T-cell (primary cell): Measurements from ENCODE around the gene ISCU. TPM values are rescaled to one million over a fixed set of nuclear protein-coding genes. Genes with fewer than 3 reads are reported as not detected.
"Not testable (repeated sequence)": the region's sequence is repeated elsewhere in the genome, so short reads cannot be mapped to it uniquely, and the experiment has no call there.

Experiments
- ATAC-seq, 4 experiments: fragments of 200-7000 bp in 3 of 4; fragments of 150-1000 bp in 1 of 4; cut with Tn5 transposase; replicated peaks in 1 of 4; 1 replicate in 3 of 4; 2 replicates in 1 of 4; pipeline ENCODE4 v1.10.0; 2021; ENCODE audit warnings: moderate library complexity in 3 of 4, mild to moderate bottlenecking in 2 of 4, moderate number of reproducible peaks in 1 of 4
- CTCF ChIA-PET, 2 donors: fragments of 300-600 bp; sonication (Branson Sonifier 250); formaldehyde crosslinking; loops; one replicate each; lab custom pipeline; 2022; ENCODE audit warnings: antibody characterized with exemption in 2 of 2; lab: Charles Lee
- POLR2A ChIA-PET, 2 donors: fragments of 300-600 bp; sonication (Branson Sonifier 250); formaldehyde crosslinking; loops; one replicate each; lab custom pipeline; 2022; ENCODE audit warnings: antibody characterized with exemption in 2 of 2; lab: Charles Lee
- DNase-seq, 35 experiments: peaks; one replicate each; pipeline versions ENCODE4 v3.0.0 to v3.0.0-alpha.2; 2013 to 2023
- H3K27ac ChIP-seq: one replicate; pipeline ENCODE4 v1.5.1; 2013; ENCODE audit warnings: low read length
- H3K27me3 ChIP-seq, 2 experiments: replicated peaks in 1 of 2; 1 replicate in 1 of 2; 2 replicates in 1 of 2; pipeline versions ENCODE4 v1.6.1 to v1.7.0; 2013; ENCODE audit warnings: low read length in 1 of 2, mixed read lengths in 1 of 2; ENCODE audit not compliant: control insufficient read depth in 2 of 2, insufficient read depth in 2 of 2; ENCODE audit errors: extremely low read depth in 1 of 2
- H3K36me3 ChIP-seq, 2 donors: 1 replicate in 1 of 2; 2 replicates in 1 of 2; pipeline versions ENCODE4 v1.6.1 to v1.7.0; 2013; ENCODE audit warnings: low read length in 1 of 2; ENCODE audit not compliant: control insufficient read depth in 2 of 2, insufficient read depth in 1 of 2; ENCODE audit errors: extremely low read depth in 1 of 2
- H3K4me1 ChIP-seq, 2 experiments: 1 replicate in 1 of 2; 2 replicates in 1 of 2; pipeline versions ENCODE4 v1.6.1 to v1.7.0; 2013; ENCODE audit warnings: low read length in 2 of 2, mixed read lengths in 1 of 2; ENCODE audit not compliant: insufficient read depth in 2 of 2, control insufficient read depth in 1 of 2; ENCODE audit errors: extremely low read depth in 1 of 2
- H3K4me3 ChIP-seq, 2 donors: 1 replicate in 1 of 2; 2 replicates in 1 of 2; pipeline versions ENCODE4 v1.5.1 to v1.7.0; 2013; ENCODE audit warnings: mild to moderate bottlenecking in 2 of 2, low read length in 1 of 2, moderate library complexity in 1 of 2; ENCODE audit not compliant: control insufficient read depth in 1 of 2; ENCODE audit errors: extremely low read depth in 1 of 2
- H3K9me3 ChIP-seq: 2 replicates; pipeline ENCODE4 v1.7.0; 2013
- H3K27ac Mint-ChIP-seq, 2 donors: one replicate each; pipeline ENCODE4 v1.8.0; 2020 to 2021; ENCODE audit warnings: mild to moderate bottlenecking in 2 of 2, mixed read lengths in 2 of 2
- H3K27me3 Mint-ChIP-seq, 2 donors: one replicate each; pipeline ENCODE4 v1.8.0; 2021 to 2022; ENCODE audit warnings: mixed read lengths in 2 of 2
- H3K36me3 Mint-ChIP-seq: one replicate; pipeline ENCODE4 v1.8.0; 2021; ENCODE audit warnings: mixed read lengths
- H3K4me1 Mint-ChIP-seq, 3 donors: one replicate each; pipeline ENCODE4 v1.8.0; 2020 to 2022; ENCODE audit warnings: mixed read lengths in 3 of 3, mild to moderate bottlenecking in 1 of 3
- H3K4me3 Mint-ChIP-seq, 3 donors: one replicate each; pipeline ENCODE4 v1.8.0; 2020 to 2022; ENCODE audit warnings: mild to moderate bottlenecking in 3 of 3, mixed read lengths in 3 of 3, moderate library complexity in 3 of 3
- H3K9me3 Mint-ChIP-seq, 3 donors: one replicate each; pipeline ENCODE4 v1.8.0; 2020 to 2022; ENCODE audit warnings: mixed read lengths in 3 of 3
- WGBS: methylation state at CpG from one replicate; pipeline ENCODE4 v1.1.5; 2013; ENCODE audit warnings: missing lambda C conversion rate; ENCODE audit not compliant: insufficient coverage; 5-methylcytosine and 5-hydroxymethylcytosine counted together
- total RNA-seq, 35 experiments: library from RNA in 6 of 35; stranded (reverse) in 6 of 35; fragments of 120-200 nt in 1 of 35; gene quantifications; one replicate each; pipeline versions ENCODE4 v1.2.1 to v1.2.4 and lab custom pipeline; 2013 to 2026

The ISCU gene
- total RNA-seq, 5 donors from 2014 or later (not counting 1 experiment from before 2014, with no cell fraction given), result 108 to 190 (median 130) TPM

DNA sequence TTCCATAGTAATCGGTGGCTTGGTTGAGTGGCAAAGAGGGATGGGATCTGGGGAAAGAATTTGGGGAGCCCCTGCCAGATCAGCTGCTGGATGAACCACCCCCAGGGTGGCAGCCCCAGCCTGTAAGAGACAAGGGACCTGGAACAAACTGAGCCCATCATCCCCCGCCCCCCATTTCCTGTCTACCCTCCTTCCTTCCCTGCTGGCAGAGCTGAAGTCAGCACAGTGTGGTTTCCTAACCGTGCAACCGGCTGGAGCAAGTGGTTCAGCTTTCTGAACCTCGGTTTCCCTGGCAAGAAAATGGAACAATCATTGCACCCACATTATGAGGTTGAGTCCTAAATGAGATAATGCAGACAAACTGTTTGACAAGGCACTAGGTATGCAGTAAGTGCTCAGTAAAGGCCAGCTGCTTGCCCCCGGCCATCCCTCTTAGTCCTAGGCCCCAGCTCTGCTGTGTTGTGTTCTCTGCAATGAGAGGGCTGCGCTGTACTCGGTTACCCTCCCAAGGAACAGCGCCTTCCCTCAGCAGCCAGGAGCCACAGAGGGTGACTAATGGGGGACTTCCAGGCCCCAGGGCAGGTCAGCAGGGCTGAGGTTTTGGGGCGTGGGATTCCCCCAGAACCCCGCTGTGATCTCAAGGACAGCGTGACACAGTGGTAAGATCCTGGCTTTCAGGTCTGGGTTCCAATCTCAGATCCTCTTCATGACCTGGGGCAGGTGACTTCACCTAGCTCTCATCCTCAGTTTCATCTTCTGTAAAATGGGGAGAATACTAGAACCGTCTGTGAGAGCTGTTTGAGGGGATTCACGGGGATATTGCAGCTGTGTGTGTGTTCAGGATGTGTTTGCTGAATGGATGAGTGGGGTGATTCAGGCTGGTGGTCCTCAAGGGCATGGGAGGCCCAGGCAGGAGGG lies 54.8 kb downstream of the ISCU start:
- Histone ChIP-seq H3K27me3 (no peaks in the 10 kb centered on the region), H3K4me3 (no peak overlapping the region), H3K27ac (peak overlapping the region; percentile 86), H3K4me1 (peaks cover 19 to 42% of the 10 kb centered on the region in 2 experiments), H3K9me3 (no peaks in the 10 kb centered on the region), H3K36me3 (peaks cover 10 to 25% of the 10 kb centered on the region in 2 donors)
- DNase-seq (peak in 33 of 35 experiments; percentile 52 to 89 (median 70)), ATAC-seq (peak; percentile 61 to 84 (median 65))
- Mint-ChIP-seq H3K4me3 (peak overlapping the region; percentile 46 to 69 (median 59)), H3K9me3 (peaks cover 0 to 6% (median 0%) of the 10 kb centered on the region in 3 donors), H3K27me3 (no peaks in the 10 kb centered on the region), H3K36me3 (peaks cover 30% of the 10 kb centered on the region), H3K27ac (peak overlapping the region; percentile 96 to 97), H3K4me1 (peaks cover 53 to 78% (median 59%) of the 10 kb centered on the region in 3 donors)
- WGBS, result 17% methylated on average over 12 of the region's 14 CpGs
- ChIA-PET POLR2A (interaction anchor here (0.6 to 2.1 kb wide), 11 partner anchors 10 to 57 kb away, joined by 3 to 13 read pairs (median 4); partner anchors contain the start of genes ISCU (in 2 of the 2), SART3 (in 1 of the 2) and SELPLG (in 1 of the 2)), CTCF (interaction anchor here (0.7 to 5.0 kb wide), 22 partner anchors 10 to 221 kb away, joined by 3 to 140 read pairs (median 5); partner anchors contain the start of genes ISCU (in 2 of the 2), SART3 (in 1 of the 2) and SELPLG (in 1 of the 2))

DNA sequence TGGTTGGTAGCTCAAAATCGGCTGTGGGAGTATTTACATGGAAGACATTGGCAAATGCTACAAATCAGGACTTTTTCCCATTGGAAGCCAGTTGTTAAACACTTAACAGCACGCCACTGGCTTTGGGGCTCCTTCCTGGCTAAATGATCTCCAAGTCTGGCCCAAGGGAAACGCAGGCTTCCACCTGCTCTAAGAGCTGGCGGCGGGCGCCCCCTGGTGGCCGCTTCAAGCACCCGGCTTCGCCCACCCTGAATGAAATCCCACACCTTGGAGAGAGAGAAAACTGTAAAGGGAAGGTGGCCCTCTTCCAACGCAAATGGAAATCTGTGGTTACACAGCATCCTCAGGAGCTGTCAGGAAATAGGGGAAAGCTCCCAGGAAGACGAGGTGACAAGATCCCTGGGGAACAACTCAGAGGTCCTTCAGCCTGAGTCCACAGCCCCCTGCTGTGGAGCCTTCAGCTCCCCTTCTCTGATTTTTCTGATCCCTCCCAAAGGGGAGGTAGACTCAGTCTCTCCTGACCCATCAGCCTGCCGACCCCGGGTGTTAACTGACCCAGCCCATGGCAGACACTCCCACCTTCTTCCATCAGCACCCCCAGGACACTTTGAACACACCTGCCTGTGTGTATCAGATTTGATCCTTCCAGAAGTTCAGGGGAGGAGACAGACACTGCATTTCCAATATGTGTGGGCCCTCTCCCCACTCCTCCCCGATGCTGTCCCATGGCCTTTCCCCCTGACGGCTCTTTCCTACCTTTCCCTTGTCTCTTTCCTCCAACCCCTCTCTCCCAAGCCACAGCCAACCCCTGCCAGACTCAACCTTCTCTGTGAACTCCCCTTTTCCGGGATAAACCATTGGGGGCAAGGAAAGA lies 55.9 kb downstream of the ISCU start:
- DNase-seq (peak in 34 of 35 experiments; percentile 49 to 89 (median 70)), ATAC-seq (peak; percentile 57 to 69 (median 62))
- H3K4me3 Mint-ChIP-seq, result peak overlapping the region in 2 of 3 donors; percentile 2 to 69
- peaks cover 35% of the 10 kb centered on the region for H3K36me3 Mint-ChIP-seq
- CTCF ChIA-PET, result interaction anchor here (0.6 to 5.0 kb wide), 31 partner anchors 9 to 1070 kb away, joined by 3 to 140 read pairs (median 5); partner anchors contain the start of genes ISCU (in 2 of the 2), SART3 (in 1 of the 2) and SELPLG (in 1 of the 2)
- Histone ChIP-seq H3K27ac (peak overlapping the region; percentile 86), H3K36me3 (peaks cover 18 to 36% of the 10 kb centered on the region in 2 donors), H3K9me3 (no peaks in the 10 kb centered on the region), H3K4me3 (no peak overlapping the region), H3K27me3 (no peaks in the 10 kb centered on the region), H3K4me1 (peaks cover 22 to 53% of the 10 kb centered on the region in 2 experiments)
- POLR2A ChIA-PET, result interaction anchor here (0.5 to 2.1 kb wide), 14 partner anchors 8 to 232 kb away, joined by 3 to 13 read pairs (median 3); partner anchors contain the start of genes ISCU (in 2 of the 2), SART3 (in 1 of the 2) and SELPLG (in 1 of the 2)
- H3K9me3 Mint-ChIP-seq, result peaks cover 0 to 6% (median 0%) of the 10 kb centered on the region in 3 donors
- peaks cover 62 to 84% (median 66%) of the 10 kb centered on the region in 3 donors for H3K4me1 Mint-ChIP-seq
- no peaks in the 10 kb centered on the region for H3K27me3 Mint-ChIP-seq
- 22% methylated on average over 6 of the region's 16 CpGs for WGBS
- peak overlapping the region; percentile 86 to 87 for H3K27ac Mint-ChIP-seq

DNA sequence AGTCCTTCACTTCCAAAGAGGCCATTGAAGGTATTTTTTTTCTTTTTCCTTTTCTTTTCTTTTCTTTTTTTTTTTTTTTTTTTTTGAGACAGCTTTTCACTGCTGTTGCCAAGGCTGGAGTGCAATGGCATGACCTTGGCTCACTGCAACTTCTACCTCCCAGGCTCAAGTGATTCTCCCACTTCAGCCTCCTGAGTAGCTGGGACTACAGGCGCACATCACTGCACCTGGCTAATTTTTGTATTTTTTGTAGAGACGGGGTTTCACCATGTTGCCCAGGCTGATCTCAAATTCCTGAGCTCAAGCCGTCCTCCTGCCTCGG lies 56.5 kb downstream of the ISCU start:
- H3K36me3 ChIP-seq, result peaks cover 22 to 42% of the 10 kb centered on the region in 2 donors
- not testable (repeated sequence) for H3K4me3 ChIP-seq
- CTCF ChIA-PET, result interaction anchor here (0.6 to 5.0 kb wide), 15 partner anchors 8 to 1069 kb away, joined by 3 to 140 read pairs (median 8); partner anchors contain the start of genes ISCU (in 2 of the 2), SART3 (in 1 of the 2) and SELPLG (in 1 of the 2)

More for the DNA sequence above, 56.5 kb downstream of the ISCU start:
- DNase-seq, ATAC-seq, H3K27me3 ChIP-seq, H3K9me3 Mint-ChIP-seq, H3K27me3 Mint-ChIP-seq, H3K9me3 ChIP-seq: not testable (repeated sequence)
- Mint-ChIP-seq H3K4me1 (peaks cover 65 to 90% (median 72%) of the 10 kb centered on the region in 3 donors), H3K36me3 (peaks cover 41% of the 10 kb centered on the region), H3K4me3 (peak overlapping the region in 1 of 3 donors; percentile 69), H3K27ac (peak overlapping the region; percentile 41 to 86)
- POLR2A ChIA-PET, result interaction anchor here (1.0 to 1.5 kb wide), 4 partner anchors 53 to 59 kb away, joined by 3 to 6 read pairs (median 4); partner anchors contain the start of genes ISCU (in 1 of the 2) and SART3 (in 1 of the 2)
- Histone ChIP-seq H3K4me1 (peaks cover 22 to 59% of the 10 kb centered on the region in 2 experiments), H3K27ac (peak overlapping the region; percentile 86)
- 93% methylated on average over 3 of the region's 4 CpGs for WGBS

Other genes starting within 250 kb of the ISCU start
- gene CMKLR1, start 223.3 kb upstream of the ISCU start, total RNA-seq, result 1 to 10 TPM in 2 of 5 donors, under 1 TPM in 3; 0.76 to 6.7 (median 0.98) TPM
- 1 to 10 TPM; 5.0 to 9.3 (median 7.8) TPM for gene FICD, start 47.3 kb upstream of the ISCU start, total RNA-seq
- 100 to 1,000 TPM in 1 of 5 donors, 10 to 100 TPM in 4; 76.3 to 107 (median 84.9) TPM for gene SART3, start 1.4 kb upstream of the ISCU start, total RNA-seq
- 1 to 10 TPM in 2 of 5 donors, under 1 TPM in 3; 0.13 to 3.9 (median 0.98) TPM for gene TMEM119, start 35.5 kb downstream of the ISCU start, total RNA-seq
- gene SELPLG, start 71.3 kb downstream of the ISCU start, total RNA-seq, result 100 to 1,000 TPM; 102 to 220 (median 215) TPM
- gene CORO1C, start 168.9 kb downstream of the ISCU start, total RNA-seq, result 10 to 100 TPM in 1 of 5 donors, 1 to 10 TPM in 4; 7.4 to 11.4 (median 8.7) TPM